Pancreas (tissue), 10 donors: ENCODE results near the gene CDC42BPB. TPM values are rescaled to one million over a fixed set of nuclear protein-coding genes. Genes with fewer than 3 reads are reported as not detected.
A peak's percentile ranks its signal among the peaks of the same experiment; 100 is the strongest.

Experiments
- ATAC-seq, 4 donors: fragments of 200-7000 bp; cut with Tn5 transposase; one replicate each; pipeline versions ENCODE4 v1.8.0 to v1.9.1; 2020; ENCODE audit warnings: mild to moderate bottlenecking in 4 of 4, moderate library complexity in 4 of 4
- DNase-seq, 6 donors: peaks; one replicate each; pipeline ENCODE4 v3.0.0-alpha.2; 2020
- FAIRE-seq: peaks from 2 replicates; lab custom pipeline; 2012; peaks lifted over from hg19 to GRCh38; lab: Jason Lieb, UNC
- H3K27ac ChIP-seq, 4 donors: fragments of 200-600 bp; sonication (generic); 1 replicate in 3 of 4; 2 replicates in 1 of 4; pipeline versions ENCODE4 v1.5.0 to v1.8.0; 2020
- H3K27me3 ChIP-seq, 4 donors: fragments of 200-600 bp; one replicate each; pipeline ENCODE4 v1.8.0; 2021
- H3K36me3 ChIP-seq, 3 donors: fragments of 200-600 bp; sonication (generic) in 1 of 3; one replicate each; pipeline versions ENCODE4 v1.5.0 to v1.8.0; 2020 to 2021
- H3K4me1 ChIP-seq, 3 donors: fragments of 200-600 bp; one replicate each; pipeline ENCODE4 v1.8.0; 2021
- H3K4me3 ChIP-seq, 4 donors: fragments of 200-600 bp; sonication (generic) in 2 of 4; one replicate each; pipeline versions ENCODE4 v1.5.0 to v1.8.0; 2020 to 2021
- H3K9me3 ChIP-seq, 4 donors: fragments of 200-600 bp; one replicate each; pipeline ENCODE4 v1.8.0; 2021
- CTCF ChIP-seq, 4 donors: fragments of 200-600 bp; sonication (generic) in 3 of 4; IDR thresholded peaks; one replicate each; pipeline versions ENCODE4 v1.5.0 to v1.8.0; 2021; ENCODE audit warnings: antibody characterized with exemption in 4 of 4
- WGBS, 2 donors: extraction: QIAGEN DNeasy Blood & Tissue Kit; methylation state at CpG; one replicate each; pipeline ENCODE4 v1.1.7; 2013; 5-methylcytosine and 5-hydroxymethylcytosine counted together
- intact Hi-C, 3 donors: fragments of 100-400 bp; cut with DNase I; formaldehyde crosslinking; loops; one replicate each; pipeline versions ENCODE4 v1.11.1 to v1.14.2; 2022
- polyA plus RNA-seq, 2 donors: library from polyadenylated mRNA; stranded (reverse); fragments of 200-250 nt; gene quantifications; one replicate each; pipeline ENCODE4 v1.2.3, GENCODE V29; 2013
- total RNA-seq, 6 donors: library from RNA; stranded (reverse); fragmentation: NEBNext Ultra II Directional in 4 of 6; extraction: Animal tissue kit (Norgen Biotek cat#: 25700) in 4 of 6; gene quantifications; one replicate each; pipeline versions ENCODE4 v1.2.1 to v1.2.4, GENCODE V29; 2021 to 2023
- donor health status: healthy with polysubstance abuse.
- donor health status: DM: no; HTN: no; CAD: no; lungs with moderate emphysema.
- donor health status: DM: no; HTN: no; CAD: no.
- donor health status: control.
- donor health status: control.
- donor health status: Bipolar disorder and iron deficiency.
- donor health status: DM: yes; HTN: yes; CAD: no.
- donor health status: DM: no; HTN: no; CAD: no.
- donor health status: DM: no; HTN: no; CAD: no.
- donor health status: DM: yes; HTN: yes; CAD: no.

CDC42BPB gene
- total and polyA plus RNA-seq, 8 donors: 27.2 to 45.5 (median 32.7) TPM

DNA sequence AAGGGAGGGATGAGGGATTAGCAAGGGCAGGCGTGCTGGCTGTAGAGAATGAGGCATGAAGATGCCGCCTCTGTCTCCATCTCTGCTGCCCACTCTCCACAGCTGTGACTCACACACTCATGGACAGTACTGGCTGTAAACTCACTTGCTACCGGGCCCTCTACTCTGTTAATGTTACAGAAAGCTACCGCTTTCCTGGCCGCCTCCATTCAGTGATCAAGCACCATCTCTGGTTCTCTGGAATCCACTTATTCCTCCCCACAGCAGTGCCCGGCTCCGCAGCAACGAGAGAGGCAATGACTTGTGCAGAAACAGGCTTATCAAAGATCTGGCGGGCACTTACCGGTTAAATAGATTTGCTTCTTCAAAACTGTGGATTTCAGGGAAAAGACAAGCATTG, 100.1 kb downstream of the CDC42BPB start:
- no peak for TF ChIP-seq CTCF (IDR thresholded peaks at IDR 0.05)
- FAIRE-seq: no peak
- Histone ChIP-seq H3K4me1 (no peaks in the 10 kb centered on the region), H3K4me3 (no peak overlapping the region), H3K27me3 (no peaks in the 10 kb centered on the region), H3K36me3 (peaks cover 0 to 70% (median 22%) of the 10 kb centered on the region in 3 donors), H3K9me3 (no peaks in the 10 kb centered on the region), H3K27ac (no peak overlapping the region)
- intact Hi-C loops: no loop called here
- DNase-seq: peak in 1 of 6 donors; percentile 7
- peak in 2 of 4 donors; percentile 33 to 34 for ATAC-seq
- WGBS, 2 donors: 67 to 72% methylated on average over 10 of the region's 10 CpGs

- FAIRE-seq: no peak
- intact Hi-C loops: no loop called here
- no peaks in the 10 kb centered on the region for H3K4me1 ChIP-seq
- 88 to 89% methylated on average over 8 of the region's 8 CpGs for WGBS, 2 donors
- H3K4me3 ChIP-seq: no peak overlapping the region
- ATAC-seq: no peak
- DNase-seq: no peak
- no peak overlapping the region for H3K27ac ChIP-seq
- H3K36me3 ChIP-seq: peaks cover 0 to 71% (median 20%) of the 10 kb centered on the region in 3 donors
- H3K27me3 ChIP-seq: no peaks in the 10 kb centered on the region
- H3K9me3 ChIP-seq: no peaks in the 10 kb centered on the region
- no peak for TF ChIP-seq CTCF (IDR thresholded peaks at IDR 0.05)
These were observed 101.5 kb downstream of the CDC42BPB start for GRCh38 chr14:102955636-102956408.

GRCh38 chr14:102954081-102954789, 103.1 kb downstream of the CDC42BPB start:
- intact Hi-C loops: no loop called here
- no peak for FAIRE-seq
- ATAC-seq: no peak

GRCh38 chr14:102953100-102953499, 104.2 kb downstream of the CDC42BPB start:
- Histone ChIP-seq H3K4me1 (no peaks in the 10 kb centered on the region), H3K4me3 (no peak overlapping the region), H3K27ac (no peak overlapping the region), H3K9me3 (no peaks in the 10 kb centered on the region), H3K36me3 (peaks cover 0 to 71% (median 38%) of the 10 kb centered on the region in 3 donors), H3K27me3 (no peaks in the 10 kb centered on the region)
- 92 to 93% methylated on average over 15 of the region's 15 CpGs for WGBS, 2 donors
- no peak for FAIRE-seq
- peak in 1 of 6 donors; percentile 29 for DNase-seq
- no peak for TF ChIP-seq CTCF (IDR thresholded peaks at IDR 0.05)
- ATAC-seq: no peak
- intact Hi-C loops: no loop called here

More at GRCh38 chr14:102954081-102954789, 103.1 kb downstream of the CDC42BPB start:
- Histone ChIP-seq H3K9me3 (no peaks in the 10 kb centered on the region), H3K4me3 (no peak overlapping the region), H3K27me3 (no peaks in the 10 kb centered on the region), H3K4me1 (no peaks in the 10 kb centered on the region), H3K36me3 (peaks cover 0 to 74% (median 31%) of the 10 kb centered on the region in 3 donors), H3K27ac (no peak overlapping the region)
- no peak for TF ChIP-seq CTCF (IDR thresholded peaks at IDR 0.05)
- DNase-seq: peak in 1 of 6 donors; percentile 42
- 90 to 91% methylated on average over 18 of the region's 18 CpGs for WGBS, 2 donors
